ENCODE data around the gene ROGDI. TPM values are rescaled to one million over a fixed set of nuclear protein-coding genes. Genes with fewer than 3 reads are reported as not detected.

ROGDI gene
- total and polyA plus RNA-seq, 2 of the 13 experiments (the other 11 are each of a cell fraction or from before 2014, with no cell fraction given), result 19.2 to 42.1 TPM

- TF ChIP-seq, protein P1, sequence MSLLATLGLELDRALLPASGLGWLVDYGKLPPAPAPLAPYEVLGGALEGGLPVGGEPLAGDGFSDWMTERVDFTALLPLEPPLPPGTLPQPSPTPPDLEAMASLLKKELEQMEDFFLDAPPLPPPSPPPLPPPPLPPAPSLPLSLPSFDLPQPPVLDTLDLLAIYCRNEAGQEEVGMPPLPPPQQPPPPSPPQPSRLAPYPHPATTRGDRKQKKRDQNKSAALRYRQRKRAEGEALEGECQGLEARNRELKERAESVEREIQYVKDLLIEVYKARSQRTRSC (CRISPR knock-in tag; IDR thresholded peaks at IDR 0.05; ENCODE audit: low read depth), result no peak
- TF ChIP-seq CBX1 (IDR thresholded peaks at IDR 0.05; ENCODE audit: low read depth), result no peak
- no peak; the same call in 1 of the 2 replicates for TF ChIP-seq KDM2A (CRISPR knock-in tag; IDR thresholded peaks at IDR 0.05; ENCODE audit: borderline replicate concordance, low read depth)
- TF ChIP-seq ZNF629 (CRISPR knock-in tag; conservative IDR thresholded peaks at IDR 0.05), result no peak
- TF ChIP-seq GABPA (IDR thresholded peaks at IDR 0.05; ENCODE audit: low read depth, low read length), result no peak
- peak; percentile 9; the same call in 1 of the 2 replicates for TF ChIP-seq GABPA (CRISPR knock-in tag; IDR thresholded peaks at IDR 0.05; ENCODE audit: low read depth)
- no peak for TF ChIP-seq BRD4 (CRISPR knock-in tag; IDR thresholded peaks at IDR 0.05)
- no peak for TF ChIP-seq ZNF383 (CRISPR knock-in tag; IDR thresholded peaks at IDR 0.05; ENCODE audit: borderline replicate concordance)
- no peak for TF ChIP-seq RFXANK (CRISPR knock-in tag; IDR thresholded peaks at IDR 0.05)
- 0 out of 2 replicates have a peak, but pooled peaks have one; percentile 35 for TF ChIP-seq RELA (CRISPR knock-in tag; IDR thresholded peaks at IDR 0.05)
- TF ChIP-seq ZNF546 (CRISPR knock-in tag; conservative IDR thresholded peaks at IDR 0.05), result no peak
- peak; percentile 20; the same call in 1 of the 2 replicates for TF ChIP-seq ETV6 (CRISPR knock-in tag; conservative IDR thresholded peaks at IDR 0.05)
- no peak for TF ChIP-seq ZNF484 (CRISPR knock-in tag; IDR thresholded peaks at IDR 0.05; ENCODE audit: borderline replicate concordance, low read depth)
- TF ChIP-seq SP4 (CRISPR knock-in tag; IDR thresholded peaks at IDR 0.05), result no peak
- TF ChIP-seq TBL1XR1 (IDR thresholded peaks at IDR 0.05; ENCODE audit: borderline replicate concordance, low read length, partially characterized antibody), result no peak
- no peak for TF ChIP-seq KIAA2018 (CRISPR knock-in tag; IDR thresholded peaks at IDR 0.05; ENCODE audit: borderline replicate concordance)
- TF ChIP-seq NCOA5 (CRISPR knock-in tag; IDR thresholded peaks at IDR 0.05), result no peak
- no peak for TF ChIP-seq ZSCAN29 (CRISPR knock-in tag; conservative IDR thresholded peaks at IDR 0.05)
- 0 out of 2 replicates have a peak, but pooled peaks have one; percentile 54 for TF ChIP-seq THAP8 (CRISPR knock-in tag; IDR thresholded peaks at IDR 0.05; ENCODE audit: borderline replicate concordance)
Observed at GRCh38 chr16:4801962-4802658, at the start of gene ROGDI (continued).
